Osteocyte (in vitro differentiated cells): ENCODE measurements around the gene APOB. TPM values are rescaled to one million over a fixed set of nuclear protein-coding genes. Genes with fewer than 3 reads are reported as not detected.

Source experiments
- DNase-seq: peaks from one replicate; pipeline ENCODE4 v3.0.0; 2021; ENCODE audit warnings: mixed read lengths; ENCODE audit not compliant: unreplicated experiment; ENCODE audit errors: extremely low spot score
- H3K27ac Mint-ChIP-seq: one replicate; pipeline ENCODE4 v1.8.0; 2021; ENCODE audit warnings: mild to moderate bottlenecking, mixed read lengths; ENCODE audit not compliant: unreplicated experiment
- H3K27me3 Mint-ChIP-seq: one replicate; pipeline ENCODE4 v1.8.0; 2021; ENCODE audit warnings: mixed read lengths; ENCODE audit not compliant: unreplicated experiment
- H3K36me3 Mint-ChIP-seq: one replicate; pipeline ENCODE4 v1.8.0; 2021; ENCODE audit warnings: mixed read lengths; ENCODE audit not compliant: unreplicated experiment
- H3K4me1 Mint-ChIP-seq: one replicate; pipeline ENCODE4 v1.8.0; 2021; ENCODE audit warnings: mixed read lengths; ENCODE audit not compliant: unreplicated experiment
- H3K4me3 Mint-ChIP-seq: one replicate; pipeline ENCODE4 v1.8.0; 2021; ENCODE audit warnings: mild to moderate bottlenecking, moderate library complexity, mixed read lengths; ENCODE audit not compliant: unreplicated experiment
- H3K9me3 Mint-ChIP-seq: one replicate; pipeline ENCODE4 v1.8.0; 2021; ENCODE audit warnings: mixed read lengths; ENCODE audit not compliant: unreplicated experiment
- total RNA-seq: library from RNA; stranded (reverse); gene quantifications from 2 replicates; pipeline ENCODE4 v1.2.1, GENCODE V29; 2021
- TF ChIP-seq, protein P1 (sequence below): fragments of 200-600 bp; sonication (generic); IDR thresholded peaks from 2 replicates; pipeline ENCODE4 v1.5.0; 2021; ENCODE audit warnings: antibody characterized with exemption, mild to moderate bottlenecking, moderate library complexity

APOB gene
- total RNA-seq, 1 donor from 2014 or later = 0.21 TPM

- H3K36me3 Mint-ChIP-seq = no peaks in the 10 kb centered on the region
- H3K27ac Mint-ChIP-seq = no peak overlapping the region
- TF ChIP-seq, protein P1, sequence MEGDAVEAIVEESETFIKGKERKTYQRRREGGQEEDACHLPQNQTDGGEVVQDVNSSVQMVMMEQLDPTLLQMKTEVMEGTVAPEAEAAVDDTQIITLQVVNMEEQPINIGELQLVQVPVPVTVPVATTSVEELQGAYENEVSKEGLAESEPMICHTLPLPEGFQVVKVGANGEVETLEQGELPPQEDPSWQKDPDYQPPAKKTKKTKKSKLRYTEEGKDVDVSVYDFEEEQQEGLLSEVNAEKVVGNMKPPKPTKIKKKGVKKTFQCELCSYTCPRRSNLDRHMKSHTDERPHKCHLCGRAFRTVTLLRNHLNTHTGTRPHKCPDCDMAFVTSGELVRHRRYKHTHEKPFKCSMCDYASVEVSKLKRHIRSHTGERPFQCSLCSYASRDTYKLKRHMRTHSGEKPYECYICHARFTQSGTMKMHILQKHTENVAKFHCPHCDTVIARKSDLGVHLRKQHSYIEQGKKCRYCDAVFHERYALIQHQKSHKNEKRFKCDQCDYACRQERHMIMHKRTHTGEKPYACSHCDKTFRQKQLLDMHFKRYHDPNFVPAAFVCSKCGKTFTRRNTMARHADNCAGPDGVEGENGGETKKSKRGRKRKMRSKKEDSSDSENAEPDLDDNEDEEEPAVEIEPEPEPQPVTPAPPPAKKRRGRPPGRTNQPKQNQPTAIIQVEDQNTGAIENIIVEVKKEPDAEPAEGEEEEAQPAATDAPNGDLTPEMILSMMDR = no peak
- H3K27me3 Mint-ChIP-seq = peaks cover 45% of the 10 kb centered on the region
- H3K4me1 Mint-ChIP-seq = no peaks in the 10 kb centered on the region
- DNase-seq = no peak
- H3K4me3 Mint-ChIP-seq = no peak overlapping the region
- H3K9me3 Mint-ChIP-seq = no peaks in the 10 kb centered on the region
Measured at GRCh38 chr2:21001988-21002813, 41.7 kb downstream of the APOB start.

DNA sequence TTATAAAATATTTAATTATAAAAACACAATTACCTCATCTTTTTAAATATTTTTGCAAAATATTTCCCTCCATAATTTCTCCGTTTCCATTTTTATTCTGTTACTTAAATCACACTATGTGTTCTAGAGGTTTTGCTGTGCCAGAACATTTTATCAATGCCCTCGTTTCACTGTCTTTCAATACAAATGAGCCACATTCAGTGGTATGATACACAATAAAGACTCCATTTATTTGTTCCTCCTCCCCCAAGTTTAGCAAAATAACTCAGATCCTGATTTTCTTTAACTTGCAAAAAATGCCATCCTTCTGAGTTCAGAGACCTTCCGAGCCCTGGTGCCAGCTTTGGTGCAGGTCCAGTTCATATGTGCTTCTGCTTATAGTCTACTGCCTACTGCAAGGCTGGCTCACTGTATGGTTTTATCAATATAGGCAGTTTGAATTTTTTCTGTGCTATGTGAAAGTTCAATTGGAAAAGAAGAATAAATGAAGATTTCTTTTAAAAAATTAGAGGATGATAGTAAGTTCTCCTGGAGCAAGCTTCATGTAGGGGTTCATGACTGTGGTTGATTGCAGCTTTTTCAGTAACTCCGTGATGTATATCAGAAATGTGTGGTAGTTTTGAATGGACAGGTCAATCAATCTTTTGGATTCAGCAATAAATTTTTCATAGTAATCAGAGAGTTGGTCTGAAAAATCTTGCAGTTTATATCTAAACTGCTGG, 42.5 kb downstream of the APOB start:
- DNase-seq = no peak
- Mint-ChIP-seq H3K4me1 (no peaks in the 10 kb centered on the region), H3K4me3 (no peak overlapping the region), H3K36me3 (no peaks in the 10 kb centered on the region), H3K27me3 (peaks cover 39% of the 10 kb centered on the region), H3K9me3 (no peaks in the 10 kb centered on the region), H3K27ac (no peak overlapping the region)
- TF ChIP-seq, protein P1 = no peak

GRCh38 chr2:20999906-21000645, 43.8 kb downstream of the APOB start:
- TF ChIP-seq, protein P1 = no peak
- Mint-ChIP-seq H3K4me3 (no peak overlapping the region), H3K27me3 (peaks cover 34% of the 10 kb centered on the region), H3K36me3 (no peaks in the 10 kb centered on the region), H3K4me1 (no peaks in the 10 kb centered on the region), H3K9me3 (no peaks in the 10 kb centered on the region), H3K27ac (no peak overlapping the region)
- DNase-seq = no peak

GRCh38 chr2:20998972-20999905, 44.6 kb downstream of the APOB start:
- H3K9me3 Mint-ChIP-seq = no peaks in the 10 kb centered on the region

More at GRCh38 chr2:20998972-20999905, 44.6 kb downstream of the APOB start:
- H3K36me3 Mint-ChIP-seq = no peaks in the 10 kb centered on the region
- no peak overlapping the region for H3K27ac Mint-ChIP-seq
- TF ChIP-seq, protein P1 = no peak
- H3K4me1 Mint-ChIP-seq = peaks cover 1% of the 10 kb centered on the region
- DNase-seq = no peak
- H3K4me3 Mint-ChIP-seq = no peak overlapping the region
- peaks cover 28% of the 10 kb centered on the region for H3K27me3 Mint-ChIP-seq
